ENCODE results near the gene MGRN1. TPM values are rescaled to one million over a fixed set of nuclear protein-coding genes. Genes with fewer than 3 reads are reported as not detected.

Gene MGRN1
- polyA plus RNA-seq, 1 donor from 2014 or later, result 35.9 TPM

DNA sequence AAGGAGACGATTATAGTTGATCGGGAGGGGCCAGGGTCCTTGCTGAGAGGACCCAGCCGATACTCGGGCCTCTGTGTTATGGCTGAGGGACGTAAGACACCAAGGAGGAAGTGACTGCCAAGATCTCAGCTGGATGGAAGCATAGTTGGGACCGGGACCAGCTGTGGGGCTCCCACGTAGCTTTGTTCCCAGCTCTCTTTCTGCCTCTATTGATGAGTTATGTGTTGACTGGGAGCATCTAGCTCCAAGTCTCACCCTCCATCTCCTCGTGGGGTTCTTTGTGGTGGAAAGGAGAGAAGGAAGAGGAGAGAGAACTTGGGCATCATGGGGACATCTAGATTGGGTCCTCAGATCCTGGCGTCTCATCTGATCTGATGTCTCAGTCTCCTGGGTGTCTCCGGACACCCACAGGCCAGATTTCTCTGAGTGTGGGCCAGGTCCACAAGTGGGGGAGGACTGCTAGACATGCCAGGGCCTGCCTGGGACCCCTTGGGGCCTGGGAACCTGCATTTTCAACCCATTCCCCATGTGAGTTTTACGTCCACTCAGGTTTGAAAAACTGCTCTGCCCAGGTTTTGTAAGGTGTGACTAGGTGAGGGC, 1.0 kb downstream of the MGRN1 start (continued):
- TF ChIP-seq, protein P1, sequence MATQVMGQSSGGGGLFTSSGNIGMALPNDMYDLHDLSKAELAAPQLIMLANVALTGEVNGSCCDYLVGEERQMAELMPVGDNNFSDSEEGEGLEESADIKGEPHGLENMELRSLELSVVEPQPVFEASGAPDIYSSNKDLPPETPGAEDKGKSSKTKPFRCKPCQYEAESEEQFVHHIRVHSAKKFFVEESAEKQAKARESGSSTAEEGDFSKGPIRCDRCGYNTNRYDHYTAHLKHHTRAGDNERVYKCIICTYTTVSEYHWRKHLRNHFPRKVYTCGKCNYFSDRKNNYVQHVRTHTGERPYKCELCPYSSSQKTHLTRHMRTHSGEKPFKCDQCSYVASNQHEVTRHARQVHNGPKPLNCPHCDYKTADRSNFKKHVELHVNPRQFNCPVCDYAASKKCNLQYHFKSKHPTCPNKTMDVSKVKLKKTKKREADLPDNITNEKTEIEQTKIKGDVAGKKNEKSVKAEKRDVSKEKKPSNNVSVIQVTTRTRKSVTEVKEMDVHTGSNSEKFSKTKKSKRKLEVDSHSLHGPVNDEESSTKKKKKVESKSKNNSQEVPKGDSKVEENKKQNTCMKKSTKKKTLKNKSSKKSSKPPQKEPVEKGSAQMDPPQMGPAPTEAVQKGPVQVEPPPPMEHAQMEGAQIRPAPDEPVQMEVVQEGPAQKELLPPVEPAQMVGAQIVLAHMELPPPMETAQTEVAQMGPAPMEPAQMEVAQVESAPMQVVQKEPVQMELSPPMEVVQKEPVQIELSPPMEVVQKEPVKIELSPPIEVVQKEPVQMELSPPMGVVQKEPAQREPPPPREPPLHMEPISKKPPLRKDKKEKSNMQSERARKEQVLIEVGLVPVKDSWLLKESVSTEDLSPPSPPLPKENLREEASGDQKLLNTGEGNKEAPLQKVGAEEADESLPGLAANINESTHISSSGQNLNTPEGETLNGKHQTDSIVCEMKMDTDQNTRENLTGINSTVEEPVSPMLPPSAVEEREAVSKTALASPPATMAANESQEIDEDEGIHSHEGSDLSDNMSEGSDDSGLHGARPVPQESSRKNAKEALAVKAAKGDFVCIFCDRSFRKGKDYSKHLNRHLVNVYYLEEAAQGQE (IDR thresholded peaks at IDR 0.05; ENCODE audit: borderline replicate concordance), result no peak
- no peak for TF ChIP-seq MXI1 (conservative IDR thresholded peaks at IDR 0.05; ENCODE audit: poor library complexity, severe bottlenecking)

DNA sequence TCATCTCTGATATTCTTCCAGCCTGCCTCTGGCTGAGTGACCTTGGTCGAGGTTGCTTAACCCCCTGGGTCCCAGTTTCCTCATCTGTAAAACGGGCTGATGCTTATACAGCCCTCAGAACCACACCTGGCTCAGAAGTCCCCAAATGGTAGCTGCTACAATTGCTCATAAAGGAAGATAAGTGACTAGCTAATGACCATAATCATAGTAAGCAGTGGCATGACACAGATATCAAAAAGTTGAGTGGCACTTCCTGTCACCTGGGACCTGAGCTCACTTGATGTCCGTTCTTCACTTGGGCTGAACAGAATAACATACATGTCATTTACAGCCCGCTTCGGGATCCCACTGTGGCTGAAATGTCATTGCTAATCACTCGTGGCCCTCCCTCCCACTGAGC, 1.8 kb downstream of the MGRN1 start:
- no peaks in the 10 kb centered on the region for H4K20me1 ChIP-seq (ENCODE audit: insufficient read depth)
- peak overlapping the region; percentile 98 for H3K4me3 ChIP-seq (ENCODE audit: low read length)
- no peaks in the 10 kb centered on the region for H3K9me3 ChIP-seq (ENCODE audit: low read length)
- H3K36me3 ChIP-seq (ENCODE audit: insufficient read depth, low read length), result no peaks in the 10 kb centered on the region
- H3K27ac ChIP-seq (ENCODE audit: low read length), result peak overlapping the region; percentile 95
- peaks cover 53% of the 10 kb centered on the region for H3K79me2 ChIP-seq (replicated peaks; ENCODE audit: insufficient read depth, low read length)
- H3K9ac ChIP-seq (ENCODE audit: low read length), result peak overlapping the region; percentile 98
- H3F3A ChIP-seq (ENCODE audit: insufficient read depth, low read length, poor library complexity, severe bottlenecking), result no peaks in the 10 kb centered on the region
- H2AFZ ChIP-seq (ENCODE audit: low read depth, low read length), result no peak overlapping the region
- no peaks in the 10 kb centered on the region for H3K27me3 ChIP-seq (ENCODE audit: insufficient read depth, low read depth, low read length)
- H3K4me2 ChIP-seq (ENCODE audit: low read length), result peak overlapping the region; percentile 96
- TF ChIP-seq, protein P1 (IDR thresholded peaks at IDR 0.05; ENCODE audit: borderline replicate concordance), result no peak
- no peak for TF ChIP-seq POLR2AphosphoS5 (IDR thresholded peaks at IDR 0.05)
- H3K9me2 ChIP-seq (ENCODE audit: insufficient read depth, low read length), result no peaks in the 10 kb centered on the region

DNA sequence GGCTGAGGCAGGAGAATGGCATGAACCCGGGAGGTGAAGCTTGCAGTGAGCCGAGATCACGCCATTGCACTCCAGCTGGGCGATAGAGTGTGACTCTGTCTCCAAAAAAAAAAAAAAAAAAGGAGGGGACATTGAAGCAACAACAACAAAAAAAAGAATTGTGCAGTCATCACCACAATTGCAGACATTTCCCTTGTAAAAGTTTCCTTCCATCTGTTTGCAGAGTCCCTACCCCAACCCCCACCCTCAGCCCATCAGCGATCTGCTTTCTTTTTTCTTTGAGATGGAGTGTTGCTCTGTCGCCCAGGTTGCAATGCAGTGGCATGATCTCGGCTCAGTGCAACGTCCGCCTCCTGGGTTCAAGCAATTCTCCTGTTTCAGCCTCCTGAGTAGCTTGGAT, 3.7 kb downstream of the MGRN1 start:
- TF ChIP-seq EP300 (conservative IDR thresholded peaks at IDR 0.05; ENCODE audit: poor library complexity, severe bottlenecking), result no peak
- Histone ChIP-seq H3K36me3 (ENCODE audit: insufficient read depth, low read length) (no peaks in the 10 kb centered on the region), H3K79me2 (replicated peaks; ENCODE audit: insufficient read depth, low read length) (peaks cover 64% of the 10 kb centered on the region), H3K27me3 (ENCODE audit: insufficient read depth, low read depth, low read length) (no peaks in the 10 kb centered on the region), H3K9me3 (ENCODE audit: low read length) (no peaks in the 10 kb centered on the region), H3K9ac (ENCODE audit: low read length) (no peak overlapping the region), H4K20me1 (ENCODE audit: insufficient read depth) (peaks cover 3% of the 10 kb centered on the region), H3K9me2 (ENCODE audit: insufficient read depth, low read length) (no peaks in the 10 kb centered on the region), H3K4me3 (ENCODE audit: low read length) (no peak overlapping the region), H2AFZ (ENCODE audit: low read depth, low read length) (no peak overlapping the region), H3K4me2 (ENCODE audit: low read length) (no peak overlapping the region), H3F3A (ENCODE audit: insufficient read depth, low read length, poor library complexity, severe bottlenecking) (no peaks in the 10 kb centered on the region), H3K27ac (ENCODE audit: low read length) (no peak overlapping the region)

DNA sequence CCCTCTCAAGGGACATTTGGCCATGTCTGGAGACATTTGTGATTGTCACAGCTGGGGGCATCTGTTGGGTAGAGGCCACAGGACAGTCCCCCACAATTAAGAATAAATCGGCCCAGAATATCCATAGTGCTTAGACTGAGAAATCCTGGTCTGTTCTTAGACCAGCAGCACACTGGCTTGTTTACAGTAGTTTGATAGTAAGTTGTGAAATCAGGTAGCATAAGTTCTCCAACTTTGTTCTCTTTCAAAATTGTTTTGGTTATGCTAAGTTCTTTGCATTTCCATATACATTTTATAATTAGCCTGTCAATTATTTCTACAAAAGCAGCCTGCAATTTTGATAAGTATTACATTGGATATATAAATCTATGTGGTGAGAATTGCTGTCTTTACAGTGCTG, 6.8 kb downstream of the MGRN1 start:
- Histone ChIP-seq H3K4me2 (ENCODE audit: low read length) (no peak overlapping the region), H3K9me2 (ENCODE audit: insufficient read depth, low read length) (no peaks in the 10 kb centered on the region), H3K4me3 (ENCODE audit: low read length) (no peak overlapping the region), H3F3A (ENCODE audit: insufficient read depth, low read length, poor library complexity, severe bottlenecking) (no peaks in the 10 kb centered on the region), H2AFZ (ENCODE audit: low read depth, low read length) (no peak overlapping the region), H3K9ac (ENCODE audit: low read length) (no peak overlapping the region), H3K36me3 (ENCODE audit: insufficient read depth, low read length) (no peaks in the 10 kb centered on the region), H3K27ac (ENCODE audit: low read length) (no peak overlapping the region), H3K79me2 (replicated peaks; ENCODE audit: insufficient read depth, low read length) (peaks cover 66% of the 10 kb centered on the region), H3K27me3 (ENCODE audit: insufficient read depth, low read depth, low read length) (no peaks in the 10 kb centered on the region), H3K9me3 (ENCODE audit: low read length) (no peaks in the 10 kb centered on the region), H4K20me1 (ENCODE audit: insufficient read depth) (peaks cover 3% of the 10 kb centered on the region)
- TF ChIP-seq POLR2AphosphoS5 (IDR thresholded peaks at IDR 0.05), result no peak
- no peak for TF ChIP-seq SMC3 (conservative IDR thresholded peaks at IDR 0.05; ENCODE audit: poor library complexity)
- TF ChIP-seq MXI1 (conservative IDR thresholded peaks at IDR 0.05; ENCODE audit: poor library complexity, severe bottlenecking), result no peak
- TF ChIP-seq, protein P2, sequence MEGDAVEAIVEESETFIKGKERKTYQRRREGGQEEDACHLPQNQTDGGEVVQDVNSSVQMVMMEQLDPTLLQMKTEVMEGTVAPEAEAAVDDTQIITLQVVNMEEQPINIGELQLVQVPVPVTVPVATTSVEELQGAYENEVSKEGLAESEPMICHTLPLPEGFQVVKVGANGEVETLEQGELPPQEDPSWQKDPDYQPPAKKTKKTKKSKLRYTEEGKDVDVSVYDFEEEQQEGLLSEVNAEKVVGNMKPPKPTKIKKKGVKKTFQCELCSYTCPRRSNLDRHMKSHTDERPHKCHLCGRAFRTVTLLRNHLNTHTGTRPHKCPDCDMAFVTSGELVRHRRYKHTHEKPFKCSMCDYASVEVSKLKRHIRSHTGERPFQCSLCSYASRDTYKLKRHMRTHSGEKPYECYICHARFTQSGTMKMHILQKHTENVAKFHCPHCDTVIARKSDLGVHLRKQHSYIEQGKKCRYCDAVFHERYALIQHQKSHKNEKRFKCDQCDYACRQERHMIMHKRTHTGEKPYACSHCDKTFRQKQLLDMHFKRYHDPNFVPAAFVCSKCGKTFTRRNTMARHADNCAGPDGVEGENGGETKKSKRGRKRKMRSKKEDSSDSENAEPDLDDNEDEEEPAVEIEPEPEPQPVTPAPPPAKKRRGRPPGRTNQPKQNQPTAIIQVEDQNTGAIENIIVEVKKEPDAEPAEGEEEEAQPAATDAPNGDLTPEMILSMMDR (IDR thresholded peaks at IDR 0.05; ENCODE audit: poor library complexity, severe bottlenecking), result no peak
- TF ChIP-seq EP300 (conservative IDR thresholded peaks at IDR 0.05; ENCODE audit: poor library complexity, severe bottlenecking), result no peak
- no peak for TF ChIP-seq RAD21 (conservative IDR thresholded peaks at IDR 0.05)
- TF ChIP-seq, protein P1 (IDR thresholded peaks at IDR 0.05; ENCODE audit: borderline replicate concordance), result no peak

Data from neural cell (in vitro differentiated cells).